Colonic mucosa (tissue), 4 donors: ENCODE results near the gene GCSH. TPM values are rescaled to one million over a fixed set of nuclear protein-coding genes. Genes with fewer than 3 reads are reported as not detected.

Source experiments
- DNase-seq: peaks from one replicate; pipeline ENCODE4 v3.0.0-alpha.2; 2020
- H3K27ac ChIP-seq: fragments of 200-600 bp; one replicate; pipeline ENCODE4 v1.8.0; 2021
- H3K27me3 ChIP-seq: fragments of 200-600 bp; one replicate; pipeline ENCODE4 v1.8.0; 2021
- H3K36me3 ChIP-seq: fragments of 200-600 bp; one replicate; pipeline ENCODE4 v1.8.0; 2021
- H3K4me1 ChIP-seq: fragments of 200-600 bp; one replicate; pipeline ENCODE4 v1.8.0; 2021; ENCODE audit warnings: mild to moderate bottlenecking
- H3K4me3 ChIP-seq: fragments of 200-600 bp; one replicate; pipeline ENCODE4 v1.8.0; 2021
- H3K9ac ChIP-seq, 2 donors: one replicate each; pipeline ENCODE4 v1.7.0; 2013; ENCODE audit warnings: control low read depth in 2 of 2, low read depth in 2 of 2, low read length in 2 of 2
- H3K9me3 ChIP-seq: fragments of 200-600 bp; one replicate; pipeline ENCODE4 v1.8.0; 2021
- CTCF ChIP-seq: fragments of 200-600 bp; IDR thresholded peaks from one replicate; pipeline ENCODE4 v1.8.0; 2022; ENCODE audit warnings: antibody characterized with exemption, mild to moderate bottlenecking
- intact Hi-C: fragments of 100-400 bp; cut with DNase I; formaldehyde crosslinking; loops from one replicate; pipeline ENCODE4 v1.14.1; 2022
- total RNA-seq, 2 donors: library from RNA; stranded (reverse); fragmentation: NEBNext Ultra II Directional in 1 of 2; extraction: Animal tissue kit (Norgen Biotek cat#: 25700) in 1 of 2; gene quantifications; one replicate each; pipeline ENCODE4 v1.2.1, GENCODE V29; 2021
- donor health status: healthy.
- donor health status: DM: no; HTN: no; CAD: no.
- donor health status: DM: no; HTN: no; CAD: no.

GCSH gene
- total RNA-seq, 2 donors from 2014 or later = 9.4 to 24.7 TPM

- no peak overlapping the region for H3K9ac ChIP-seq
- H3K9me3 ChIP-seq = no peaks in the 10 kb centered on the region
- no peak overlapping the region for H3K4me3 ChIP-seq
- intact Hi-C loops = no loop called here
- H3K27ac ChIP-seq = no peak overlapping the region
- H3K4me1 ChIP-seq = no peaks in the 10 kb centered on the region
- H3K27me3 ChIP-seq = no peaks in the 10 kb centered on the region
- DNase-seq = no peak
- TF ChIP-seq CTCF = no peak
- H3K36me3 ChIP-seq = no peaks in the 10 kb centered on the region
Observed at GRCh38 chr16:81137754-81138153, 41.6 kb upstream of the GCSH start.

- no peak overlapping the region for H3K27ac ChIP-seq
- TF ChIP-seq CTCF = no peak
Observed at GRCh38 chr16:81136390-81137335, 40.5 kb upstream of the GCSH start.

GRCh38 chr16:81130126-81130525 is 33.9 kb upstream of the GCSH start:
- H3K36me3 ChIP-seq = no peaks in the 10 kb centered on the region
- H3K9me3 ChIP-seq = no peaks in the 10 kb centered on the region
- no peak overlapping the region for H3K27ac ChIP-seq
- H3K27me3 ChIP-seq = no peaks in the 10 kb centered on the region
- H3K9ac ChIP-seq = no peak overlapping the region
- no peak for DNase-seq
- no peak overlapping the region for H3K4me3 ChIP-seq
- intact Hi-C loops = no loop called here
- TF ChIP-seq CTCF = no peak
- no peaks in the 10 kb centered on the region for H3K4me1 ChIP-seq

More at GRCh38 chr16:81136390-81137335, 40.5 kb upstream of the GCSH start:
- Histone ChIP-seq H3K36me3 (no peaks in the 10 kb centered on the region), H3K27me3 (no peaks in the 10 kb centered on the region), H3K9me3 (no peaks in the 10 kb centered on the region), H3K4me3 (no peak overlapping the region), H3K4me1 (no peaks in the 10 kb centered on the region), H3K9ac (no peak overlapping the region)
- DNase-seq = no peak
- intact Hi-C loops = no loop called here

- H3K9ac ChIP-seq = no peak overlapping the region
- intact Hi-C loops = no loop called here
- H3K4me3 ChIP-seq = no peak overlapping the region
- H3K27me3 ChIP-seq = no peaks in the 10 kb centered on the region
- no peaks in the 10 kb centered on the region for H3K9me3 ChIP-seq
- H3K4me1 ChIP-seq = no peaks in the 10 kb centered on the region
- DNase-seq = no peak
- no peaks in the 10 kb centered on the region for H3K36me3 ChIP-seq
- H3K27ac ChIP-seq = no peak overlapping the region
- TF ChIP-seq CTCF = no peak
Observed at GRCh38 chr16:81128726-81129524, 32.7 kb upstream of the GCSH start.

DNA sequence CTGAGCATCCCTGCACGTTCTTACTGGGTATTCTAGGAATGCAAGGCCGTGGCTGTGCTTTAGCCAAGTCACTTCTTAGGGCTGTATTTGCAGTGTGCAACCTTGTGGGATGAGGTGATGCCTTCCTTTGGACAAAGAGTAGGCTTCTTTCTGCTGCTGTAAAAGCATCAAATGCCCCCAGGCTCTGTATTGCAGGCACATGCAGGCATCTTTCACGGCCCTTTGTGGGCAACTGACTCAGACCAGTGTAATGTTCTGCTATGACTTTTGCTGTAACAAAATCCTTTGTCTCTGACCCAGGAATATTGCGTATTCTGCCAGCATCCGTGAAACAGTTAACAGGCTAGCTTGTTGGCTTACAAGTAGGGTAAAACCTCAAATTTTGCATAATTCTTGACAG is 30.9 kb upstream of the GCSH start:
- Histone ChIP-seq H3K27ac (no peak overlapping the region), H3K36me3 (no peaks in the 10 kb centered on the region), H3K4me3 (no peak overlapping the region), H3K4me1 (no peaks in the 10 kb centered on the region), H3K9me3 (no peaks in the 10 kb centered on the region), H3K9ac (no peak overlapping the region), H3K27me3 (no peaks in the 10 kb centered on the region)
- TF ChIP-seq CTCF = no peak
- intact Hi-C loops = no loop called here
- DNase-seq = no peak
